Lower lobe of right lung (tissue), 2 donors: Measurements from ENCODE around the gene PINLYP. TPM values are rescaled to one million over a fixed set of nuclear protein-coding genes. Genes with fewer than 3 reads are reported as not detected.

Experiments used
- ATAC-seq, 2 donors: fragments of 200-7000 bp; cut with Tn5 transposase; one replicate each; pipeline ENCODE4 v1.9.1; 2020 to 2022; ENCODE audit warnings: mild to moderate bottlenecking in 2 of 2, moderate library complexity in 2 of 2
- DNase-seq: peaks from one replicate; pipeline ENCODE4 v3.0.0-alpha.2; 2020
- H3K27ac ChIP-seq: fragments of 200-600 bp; one replicate; pipeline ENCODE4 v1.8.0; 2022
- H3K27me3 ChIP-seq: fragments of 200-600 bp; one replicate; pipeline ENCODE4 v1.8.0; 2022; ENCODE audit warnings: low read depth
- H3K36me3 ChIP-seq: fragments of 200-600 bp; one replicate; pipeline ENCODE4 v1.8.0; 2022; ENCODE audit warnings: mild to moderate bottlenecking
- H3K4me1 ChIP-seq: fragments of 200-600 bp; one replicate; pipeline ENCODE4 v1.8.0; 2022
- H3K4me3 ChIP-seq: fragments of 200-600 bp; one replicate; pipeline ENCODE4 v1.8.0; 2022; ENCODE audit warnings: mild to moderate bottlenecking
- H3K9me3 ChIP-seq: fragments of 200-600 bp; one replicate; pipeline ENCODE4 v1.8.0; 2022
- CTCF ChIP-seq: fragments of 200-600 bp; IDR thresholded peaks from one replicate; pipeline ENCODE4 v1.8.0; 2022; ENCODE audit warnings: antibody characterized with exemption, mild to moderate bottlenecking
- intact Hi-C: fragments of 100-400 bp; cut with DNase I; formaldehyde crosslinking; loops from one replicate; pipeline ENCODE4 v1.11.0; 2022
- total RNA-seq: library from RNA; stranded (reverse); fragmentation: NEBNext Ultra II Directional; extraction: Animal tissue kit (Norgen Biotek cat#: 25700); gene quantifications from one replicate; pipeline ENCODE4 v1.2.1, GENCODE V29; 2021
- donor health status: DM: no; HTN: yes; CAD: no; lungs with severe emphysema.

Gene PINLYP
- total RNA-seq, 1 donor from 2014 or later = 5.8 TPM

- TF ChIP-seq CTCF = no peak
- ATAC-seq (no peak), DNase-seq (no peak)
- Histone ChIP-seq H3K9me3 (no peaks in the 10 kb centered on the region), H3K4me3 (no peak overlapping the region), H3K27ac (no peak overlapping the region), H3K36me3 (no peaks in the 10 kb centered on the region), H3K4me1 (no peaks in the 10 kb centered on the region), H3K27me3 (no peaks in the 10 kb centered on the region)
- intact Hi-C loops = no loop called here
Measured at GRCh38 chr19:43626838-43627237, 51.2 kb downstream of the PINLYP start.

GRCh38 chr19:43628646-43629326 is 53.2 kb downstream of the PINLYP start:
- ATAC-seq (no peak), DNase-seq (no peak)
- Histone ChIP-seq H3K27ac (no peak overlapping the region), H3K9me3 (no peaks in the 10 kb centered on the region), H3K36me3 (no peaks in the 10 kb centered on the region), H3K4me1 (no peaks in the 10 kb centered on the region), H3K4me3 (no peak overlapping the region), H3K27me3 (no peaks in the 10 kb centered on the region)
- TF ChIP-seq CTCF = no peak
- intact Hi-C loops = no loop called here

GRCh38 chr19:43631491-43631890 is 55.9 kb downstream of the PINLYP start:
- H3K36me3 ChIP-seq = no peaks in the 10 kb centered on the region
- intact Hi-C loops = no loop called here
- H3K4me1 ChIP-seq = no peaks in the 10 kb centered on the region
- TF ChIP-seq CTCF = no peak
- DNase-seq (no peak), ATAC-seq (no peak)
- no peak overlapping the region for H3K27ac ChIP-seq
- no peak overlapping the region for H3K4me3 ChIP-seq
- peaks cover 4% of the 10 kb centered on the region for H3K27me3 ChIP-seq
- no peaks in the 10 kb centered on the region for H3K9me3 ChIP-seq

Other genes starting within 250 kb of the PINLYP start
- 5.7 TPM for gene CD177, start 222.1 kb upstream of the PINLYP start, total RNA-seq
- not detected for gene TEX101, start 160.9 kb upstream of the PINLYP start, total RNA-seq
- gene LYPD3, start 110.2 kb upstream of the PINLYP start, total RNA-seq = 0.74 TPM
- gene PHLDB3, start 71.1 kb upstream of the PINLYP start, total RNA-seq = 7.8 TPM
- gene ETHE1, start 48.6 kb upstream of the PINLYP start, total RNA-seq = 47.4 TPM
- 2.8 TPM for gene ZNF575, start 42.6 kb upstream of the PINLYP start, total RNA-seq
- 26.9 TPM for gene XRCC1, start 274 bp upstream of the PINLYP start, total RNA-seq
- gene IRGQ, start 20.3 kb downstream of the PINLYP start, total RNA-seq = 21.1 TPM
- gene ZNF576, start 20.8 kb downstream of the PINLYP start, total RNA-seq = 14.2 TPM
- gene SRRM5, start 36.3 kb downstream of the PINLYP start, total RNA-seq = 0.24 TPM
- gene ZNF428, start 43.8 kb downstream of the PINLYP start, total RNA-seq = 29.6 TPM
- gene CADM4, start 64.0 kb downstream of the PINLYP start, total RNA-seq = 8.1 TPM
- gene PLAUR, start 94.4 kb downstream of the PINLYP start, total RNA-seq = 96.2 TPM
- gene IRGC, start 140.3 kb downstream of the PINLYP start, total RNA-seq = not detected
- gene SMG9, start 179.2 kb downstream of the PINLYP start, total RNA-seq = 47.3 TPM
- gene KCNN4, start 205.2 kb downstream of the PINLYP start, total RNA-seq = 3.6 TPM
- 7.5 TPM for gene LYPD5, start 226.6 kb downstream of the PINLYP start, total RNA-seq